Sigmoid colon (tissue), 7 donors: ENCODE data around the gene PDS5A. TPM values are rescaled to one million over a fixed set of nuclear protein-coding genes. Genes with fewer than 3 reads are reported as not detected.

Experiments
- DNase-seq: peaks from one replicate; pipeline ENCODE4 v3.0.0-alpha.2; 2019
- H3K27ac ChIP-seq, 4 donors: fragments of 200-600 bp; sonication (generic); one replicate each; pipeline ENCODE4 v1.5.1; 2016 to 2019; ENCODE audit warnings: mild to moderate bottlenecking in 1 of 4
- H3K27me3 ChIP-seq, 3 donors: fragments of 200-600 bp; sonication (generic); one replicate each; pipeline ENCODE4 v1.5.1; 2019; ENCODE audit warnings: mild to moderate bottlenecking in 1 of 3
- H3K36me3 ChIP-seq, 4 donors: fragments of 200-600 bp; sonication (generic); one replicate each; pipeline ENCODE4 v1.5.1; 2016 to 2019
- H3K4me1 ChIP-seq, 4 donors: fragments of 200-600 bp; sonication (generic); one replicate each; pipeline ENCODE4 v1.5.1; 2017 to 2019
- H3K4me3 ChIP-seq, 4 donors: fragments of 200-600 bp; sonication (generic); one replicate each; pipeline ENCODE4 v1.5.1; 2017 to 2019; ENCODE audit warnings: mild to moderate bottlenecking in 2 of 4, moderate library complexity in 1 of 4
- H3K9me3 ChIP-seq, 4 donors: fragments of 200-600 bp in 3 of 4; sonication (generic) in 3 of 4; one replicate each; pipeline versions ENCODE4 v1.5.1 to v1.6.1; 2013 to 2019
- CTCF ChIP-seq, 4 experiments: fragments of 450-650 bp in 3 of 4; fragments of 200-600 bp in 1 of 4; IDR thresholded peaks; one replicate each; pipeline ENCODE4 v1.5.1; 2016 to 2019; ENCODE audit warnings: antibody characterized with exemption in 4 of 4, mild to moderate bottlenecking in 3 of 4, moderate library complexity in 2 of 4
- EP300 ChIP-seq, 4 donors: sonication (generic); formaldehyde crosslinking; IDR thresholded peaks; one replicate each; pipeline ENCODE4 v1.6.1; 2017; ENCODE audit warnings: antibody characterized with exemption in 4 of 4
- POLR2A ChIP-seq, 2 donors: fragments of 450-650 bp; IDR thresholded peaks; one replicate each; pipeline ENCODE4 v1.6.1; 2016; ENCODE audit warnings: antibody characterized with exemption in 2 of 2, mild to moderate bottlenecking in 2 of 2, moderate library complexity in 2 of 2
- POLR2AphosphoS5 ChIP-seq, 4 donors: sonication (generic); formaldehyde crosslinking; IDR thresholded peaks; one replicate each; pipeline ENCODE4 v1.6.1; 2017; ENCODE audit warnings: antibody characterized with exemption in 4 of 4
- WGBS, 2 donors: extraction: QIAGEN DNeasy Blood & Tissue Kit; methylation state at CpG; one replicate each; pipeline ENCODE4 v1.1.7; 2013; 5-methylcytosine and 5-hydroxymethylcytosine counted together
- intact Hi-C: fragments of 100-400 bp; cut with DNase I; formaldehyde crosslinking; loops from one replicate; pipeline ENCODE4 v1.15.1; 2023
- polyA plus RNA-seq, 3 donors: library from polyadenylated mRNA; stranded (reverse); fragments of 200-250 nt; gene quantifications; one replicate each; pipeline ENCODE4 v1.2.3, GENCODE V29; 2013
- total RNA-seq, 4 donors: library from RNA; depleted of rRNA; stranded (reverse); fragments of >200 nt; gene quantifications; one replicate each; pipeline ENCODE4 v1.1.0, GENCODE V29; 2016
- donor health status: healthy with polysubstance abuse.
- donor health status: Bipolar disorder and iron deficiency.
- donor health status: healthy.

The PDS5A gene
- total and polyA plus RNA-seq, 7 donors = 16.8 to 69.6 (median 57.1) TPM

DNA sequence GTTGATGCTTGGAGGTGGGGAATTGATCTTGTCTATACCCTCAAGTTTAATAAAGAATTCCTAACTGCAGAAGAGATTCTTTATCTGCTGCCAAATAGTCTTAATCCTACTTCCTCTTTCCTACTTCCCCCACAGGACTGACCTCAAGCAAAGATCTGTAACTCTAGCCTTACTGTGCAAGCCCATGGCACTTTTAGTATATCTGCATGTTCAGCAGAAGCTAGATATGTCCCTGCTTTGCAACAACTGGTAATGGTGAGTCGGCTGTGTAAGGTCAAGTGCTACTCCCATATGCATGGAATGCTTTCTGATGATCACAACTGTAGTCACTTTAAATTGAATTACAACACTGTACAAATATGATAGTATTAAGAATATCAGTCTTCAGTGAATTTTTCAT is 26.3 kb upstream of the PDS5A start:
- WGBS, 2 donors = 58 to 76% methylated on average over 1 of the region's 1 CpG
- no peaks in the 10 kb centered on the region for H3K9me3 ChIP-seq
- no peak for DNase-seq
- TF ChIP-seq POLR2A (IDR thresholded peaks at IDR 0.05) (no peak), EP300 (IDR thresholded peaks at IDR 0.05) (no peak), CTCF (IDR thresholded peaks at IDR 0.05) (no peak), POLR2AphosphoS5 (IDR thresholded peaks at IDR 0.05) (no peak)
- H3K36me3 ChIP-seq = no peaks in the 10 kb centered on the region
- no peak overlapping the region for H3K4me3 ChIP-seq
- H3K4me1 ChIP-seq = no peaks in the 10 kb centered on the region
- intact Hi-C loops = no loop called here
- no peaks in the 10 kb centered on the region for H3K27me3 ChIP-seq
- no peak overlapping the region for H3K27ac ChIP-seq

- Histone ChIP-seq H3K27ac (no peak overlapping the region), H3K27me3 (no peaks in the 10 kb centered on the region), H3K4me3 (no peak overlapping the region), H3K9me3 (no peaks in the 10 kb centered on the region), H3K4me1 (no peaks in the 10 kb centered on the region), H3K36me3 (no peaks in the 10 kb centered on the region)
- WGBS, 2 donors = 82 to 84% methylated on average over 6 of the region's 6 CpGs
- no peak for DNase-seq
- intact Hi-C loops = no loop called here
- TF ChIP-seq CTCF (IDR thresholded peaks at IDR 0.05) (no peak), POLR2A (IDR thresholded peaks at IDR 0.05) (no peak), POLR2AphosphoS5 (IDR thresholded peaks at IDR 0.05) (no peak), EP300 (IDR thresholded peaks at IDR 0.05) (no peak)
Observed at GRCh38 chr4:40000711-40001110, 23.0 kb upstream of the PDS5A start.

DNA sequence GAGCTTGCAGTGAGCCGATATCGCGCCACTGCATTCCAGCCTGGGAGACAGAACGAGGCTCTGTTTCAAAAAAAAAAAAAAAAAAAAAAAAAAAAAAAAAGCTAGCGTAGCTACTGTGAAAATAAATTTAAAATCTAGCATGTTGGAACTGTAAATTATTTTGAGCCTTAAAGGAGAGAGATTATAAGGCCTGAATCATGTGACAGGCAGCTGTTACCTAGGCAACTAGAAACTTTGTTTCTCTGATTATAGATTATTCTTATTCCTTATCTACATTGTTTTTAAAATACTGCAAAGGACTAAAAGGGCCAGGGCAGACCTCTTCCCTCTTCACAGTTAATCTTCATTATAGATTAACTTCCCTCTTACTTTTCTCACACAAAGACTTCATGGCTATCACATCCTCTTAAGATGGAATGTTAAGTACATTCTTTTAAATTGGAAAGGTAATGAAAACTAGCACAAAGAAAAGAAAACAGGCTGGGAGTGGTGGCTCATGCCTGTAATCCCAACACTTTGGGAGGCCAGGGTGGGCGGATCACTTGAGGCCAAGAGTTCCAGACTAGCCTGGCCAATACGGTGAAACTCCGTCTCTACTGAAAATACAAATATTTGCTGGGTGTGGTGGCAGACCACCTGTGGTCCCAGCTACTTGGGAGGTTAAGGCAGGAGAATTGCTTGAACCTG is 21.1 kb upstream of the PDS5A start:
- H3K27me3 ChIP-seq = no peaks in the 10 kb centered on the region
- WGBS, 2 donors = 91 to 92% methylated on average over 8 of the region's 8 CpGs
- intact Hi-C loops = no loop called here
- no peaks in the 10 kb centered on the region for H3K36me3 ChIP-seq
- no peak overlapping the region for H3K27ac ChIP-seq
- DNase-seq = no peak
- H3K4me1 ChIP-seq = no peaks in the 10 kb centered on the region
- TF ChIP-seq CTCF (IDR thresholded peaks at IDR 0.05) (no peak), EP300 (IDR thresholded peaks at IDR 0.05) (no peak), POLR2AphosphoS5 (IDR thresholded peaks at IDR 0.05) (no peak), POLR2A (IDR thresholded peaks at IDR 0.05) (no peak)
- no peaks in the 10 kb centered on the region for H3K9me3 ChIP-seq
- no peak overlapping the region for H3K4me3 ChIP-seq

DNA sequence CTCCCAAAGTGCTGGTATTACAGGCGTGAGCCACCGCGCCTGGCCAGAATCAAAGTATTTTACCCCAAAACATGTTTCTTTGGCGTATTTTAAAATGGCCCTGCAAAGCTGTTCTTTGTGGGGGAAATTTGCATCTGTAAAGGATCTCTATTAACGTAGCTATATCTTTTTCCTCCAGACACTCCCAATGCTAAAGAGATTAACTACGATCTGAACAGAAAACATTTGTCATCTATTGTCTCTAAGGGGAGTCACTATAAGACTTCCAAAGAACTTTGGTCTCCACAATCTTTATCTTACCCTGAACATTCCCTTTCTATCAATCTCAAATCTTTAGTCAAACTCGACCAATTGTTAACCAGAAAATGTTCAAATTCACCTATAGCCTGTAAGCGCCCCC is 19.1 kb upstream of the PDS5A start:
- no peak for DNase-seq
- WGBS, 2 donors = 93 to 94% methylated on average over 8 of the region's 8 CpGs

More for the DNA sequence above, 19.1 kb upstream of the PDS5A start:
- intact Hi-C loops = no loop called here
- Histone ChIP-seq H3K4me3 (no peak overlapping the region), H3K27me3 (no peaks in the 10 kb centered on the region), H3K4me1 (no peaks in the 10 kb centered on the region), H3K36me3 (no peaks in the 10 kb centered on the region), H3K9me3 (no peaks in the 10 kb centered on the region), H3K27ac (no peak overlapping the region)
- TF ChIP-seq CTCF (IDR thresholded peaks at IDR 0.05) (no peak), POLR2A (IDR thresholded peaks at IDR 0.05) (no peak), EP300 (IDR thresholded peaks at IDR 0.05) (no peak), POLR2AphosphoS5 (IDR thresholded peaks at IDR 0.05) (no peak)
